HepG2 (cell line): ENCODE measurements around the gene PAIP2. TPM values are rescaled to one million over a fixed set of nuclear protein-coding genes. Genes with fewer than 3 reads are reported as not detected.

Experiments
- ATAD3A ChIP-seq: sonication (generic); formaldehyde crosslinking; IDR thresholded peaks from 2 replicates; pipeline ENCODE4 v1.4.0; 2020; ENCODE audit warnings: missing genetic modification reagents
- EEA1 ChIP-seq: sonication (generic); formaldehyde crosslinking; IDR thresholded peaks from 2 replicates; pipeline ENCODE4 v1.5.1; 2020; ENCODE audit warnings: mild to moderate bottlenecking, missing genetic modification reagents, borderline replicate concordance
- EP300 ChIP-seq, 3 experiments: sonication (generic) in 1 of 3; formaldehyde crosslinking in 1 of 3; IDR thresholded peaks; 2 replicates each; pipeline versions ENCODE4 v1.5.1 to v1.6.1; 2011 to 2020; ENCODE audit warnings: low read depth in 2 of 3, low read length in 2 of 3, borderline replicate concordance in 1 of 3, improper control_type of control experiment in 1 of 3, mild to moderate bottlenecking in 1 of 3, missing genetic modification reagents in 1 of 3, moderate library complexity in 1 of 3
- GABPA ChIP-seq, 2 experiments: IDR thresholded peaks; 2 replicates each; pipeline ENCODE4 v1.6.1; 2011 to 2016; ENCODE audit warnings: low read depth in 2 of 2, low read length in 1 of 2, missing biosample characterization in 1 of 2, missing genetic modification characterization in 1 of 2
- KLF13 ChIP-seq: sonication (generic); formaldehyde crosslinking; IDR thresholded peaks from 2 replicates; pipeline ENCODE4 v1.4.0; 2020; ENCODE audit warnings: mild to moderate bottlenecking, missing genetic modification reagents
- RAD51 ChIP-seq: fragments of 450-650 bp; IDR thresholded peaks from 2 replicates; pipeline ENCODE4 v1.6.1; 2016; ENCODE audit warnings: borderline replicate concordance
- SAP130 ChIP-seq: IDR thresholded peaks from 2 replicates; pipeline ENCODE4 v1.6.1; 2016; ENCODE audit warnings: low read depth
- THAP11 ChIP-seq: IDR thresholded peaks from 2 replicates; pipeline ENCODE4 v1.6.1; 2016; ENCODE audit warnings: missing biosample characterization, missing genetic modification reagents
- polyA plus RNA-seq, 8 experiments: library from polyadenylated mRNA; depleted of rRNA in 3 of 8; stranded (reverse) in 7 of 8; unstranded in 1 of 8; fragments of >200 nt; fragmentation: Illumina TruSeq in 4 of 8; extraction: Trizol in 4 of 8; gene quantifications; 2 replicates each; pipeline versions ENCODE4 v1.2.1 to v1.2.3, GENCODE V29; 2011 to 2016; ENCODE audit warnings: low read depth in 4 of 8, missing spikeins in 1 of 8, mixed read lengths in 1 of 8; ENCODE audit not compliant: insufficient read depth in 1 of 8
- total RNA-seq, 5 experiments: library from RNA; depleted of rRNA; stranded (reverse); fragments of >200 nt; fragmentation: Illumina TruSeq; extraction: Trizol; gene quantifications; 2 replicates each; pipeline ENCODE4 v1.2.3, GENCODE V29; 2016; ENCODE audit warnings: low read depth in 1 of 5
- TF ChIP-seq, protein P1 (sequence below), 2 experiments: sonication (generic) in 1 of 2; formaldehyde crosslinking in 1 of 2; IDR thresholded peaks; 2 replicates each; pipeline versions ENCODE4 v1.6.1 to v1.9.0; 2014 to 2022; ENCODE audit warnings: antibody characterized with exemption in 1 of 2, borderline replicate concordance in 1 of 2, inconsistent platforms in 1 of 2, low read depth in 1 of 2, missing genetic modification reagents in 1 of 2
- TF ChIP-seq, protein P2 (sequence below): sonication (generic); formaldehyde crosslinking; IDR thresholded peaks from 2 replicates; pipeline ENCODE4 v1.8.1; 2023; ENCODE audit warnings: mild to moderate bottlenecking, moderate library complexity, missing genetic modification reagents
- TF ChIP-seq, protein P3 (sequence below): sonication (generic); formaldehyde crosslinking; IDR thresholded peaks from 2 replicates; pipeline ENCODE4 v1.4.0; 2020; ENCODE audit warnings: mild to moderate bottlenecking, missing genetic modification reagents, borderline replicate concordance
- TF ChIP-seq, protein P4 (sequence below): IDR thresholded peaks from 2 replicates; pipeline ENCODE4 v1.6.1; 2016
- TF ChIP-seq, protein P5 (sequence below): IDR thresholded peaks from 2 replicates; pipeline ENCODE4 v1.6.1; 2016; ENCODE audit warnings: mild to moderate bottlenecking, missing biosample characterization, missing genetic modification reagents

The PAIP2 gene
- total and polyA plus RNA-seq, 2 of the 13 experiments (the other 11 are each of a cell fraction or from before 2014, with no cell fraction given), result 61.5 to 76.3 TPM

DNA sequence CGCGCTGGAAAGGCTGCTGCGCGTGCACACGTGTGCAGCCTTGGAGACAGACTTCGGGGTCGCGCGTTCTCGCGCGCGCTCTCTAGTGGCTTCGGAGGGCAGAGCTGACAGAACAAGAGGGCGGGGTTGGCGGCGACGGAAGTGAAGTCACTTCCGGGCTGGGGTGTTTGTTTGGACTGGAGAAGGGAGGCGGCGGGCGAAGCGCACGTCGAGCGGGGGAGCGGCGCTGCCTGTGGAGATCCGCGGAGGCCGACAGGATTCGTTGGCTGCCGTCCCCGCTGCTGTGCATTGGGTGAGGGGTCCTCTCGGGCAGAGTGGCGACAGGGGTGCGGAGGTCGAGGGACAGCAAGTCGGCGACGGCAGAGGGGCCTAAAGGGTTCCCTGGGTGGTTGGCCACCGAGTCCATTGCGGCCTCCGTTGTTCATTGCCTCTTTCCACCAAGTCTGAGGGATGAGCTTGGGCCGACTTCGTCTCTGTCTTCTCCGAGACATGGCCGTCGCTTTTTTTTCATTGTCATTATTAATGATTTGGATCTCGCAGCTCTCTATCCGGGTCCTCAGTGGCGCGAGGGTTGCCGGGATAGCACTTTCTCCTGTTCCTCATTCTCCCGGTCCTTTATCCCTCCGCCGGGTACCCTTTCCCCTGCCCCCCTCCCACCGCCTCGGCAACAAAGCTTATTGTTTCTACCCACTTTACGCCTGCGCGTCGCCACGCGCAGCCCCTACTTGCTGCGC is at the start of gene PAIP2 (continued):
- TF ChIP-seq, protein P1, sequence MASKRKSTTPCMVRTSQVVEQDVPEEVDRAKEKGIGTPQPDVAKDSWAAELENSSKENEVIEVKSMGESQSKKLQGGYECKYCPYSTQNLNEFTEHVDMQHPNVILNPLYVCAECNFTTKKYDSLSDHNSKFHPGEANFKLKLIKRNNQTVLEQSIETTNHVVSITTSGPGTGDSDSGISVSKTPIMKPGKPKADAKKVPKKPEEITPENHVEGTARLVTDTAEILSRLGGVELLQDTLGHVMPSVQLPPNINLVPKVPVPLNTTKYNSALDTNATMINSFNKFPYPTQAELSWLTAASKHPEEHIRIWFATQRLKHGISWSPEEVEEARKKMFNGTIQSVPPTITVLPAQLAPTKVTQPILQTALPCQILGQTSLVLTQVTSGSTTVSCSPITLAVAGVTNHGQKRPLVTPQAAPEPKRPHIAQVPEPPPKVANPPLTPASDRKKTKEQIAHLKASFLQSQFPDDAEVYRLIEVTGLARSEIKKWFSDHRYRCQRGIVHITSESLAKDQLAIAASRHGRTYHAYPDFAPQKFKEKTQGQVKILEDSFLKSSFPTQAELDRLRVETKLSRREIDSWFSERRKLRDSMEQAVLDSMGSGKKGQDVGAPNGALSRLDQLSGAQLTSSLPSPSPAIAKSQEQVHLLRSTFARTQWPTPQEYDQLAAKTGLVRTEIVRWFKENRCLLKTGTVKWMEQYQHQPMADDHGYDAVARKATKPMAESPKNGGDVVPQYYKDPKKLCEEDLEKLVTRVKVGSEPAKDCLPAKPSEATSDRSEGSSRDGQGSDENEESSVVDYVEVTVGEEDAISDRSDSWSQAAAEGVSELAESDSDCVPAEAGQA (IDR thresholded peaks at IDR 0.05; ENCODE audit: low read depth), result peak; percentile 78
- TF ChIP-seq, protein P1 (CRISPR knock-in tag; IDR thresholded peaks at IDR 0.05; ENCODE audit: borderline replicate concordance), result no peak
- TF ChIP-seq, protein P2, sequence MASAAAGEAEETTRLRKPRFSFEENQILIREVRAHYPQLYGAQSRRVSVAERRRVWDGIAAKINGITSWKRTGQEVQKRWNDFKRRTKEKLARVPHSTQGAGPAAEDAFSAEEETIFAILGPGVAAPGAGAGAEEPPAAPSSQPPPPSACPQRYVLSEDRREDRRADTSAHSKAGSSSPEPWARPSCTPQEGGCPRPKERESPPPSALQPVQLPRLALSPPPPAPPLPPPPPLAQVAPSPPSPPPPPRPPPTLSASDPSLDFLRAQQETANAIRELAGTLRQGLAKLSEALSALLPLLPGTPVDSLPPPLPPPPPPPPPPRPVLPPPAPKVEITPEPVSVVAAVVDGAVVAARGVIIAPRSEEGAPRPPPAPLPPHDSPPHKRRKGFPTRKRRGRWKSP (CRISPR knock-in tag), result peak; percentile 70
- TF ChIP-seq, protein P3, sequence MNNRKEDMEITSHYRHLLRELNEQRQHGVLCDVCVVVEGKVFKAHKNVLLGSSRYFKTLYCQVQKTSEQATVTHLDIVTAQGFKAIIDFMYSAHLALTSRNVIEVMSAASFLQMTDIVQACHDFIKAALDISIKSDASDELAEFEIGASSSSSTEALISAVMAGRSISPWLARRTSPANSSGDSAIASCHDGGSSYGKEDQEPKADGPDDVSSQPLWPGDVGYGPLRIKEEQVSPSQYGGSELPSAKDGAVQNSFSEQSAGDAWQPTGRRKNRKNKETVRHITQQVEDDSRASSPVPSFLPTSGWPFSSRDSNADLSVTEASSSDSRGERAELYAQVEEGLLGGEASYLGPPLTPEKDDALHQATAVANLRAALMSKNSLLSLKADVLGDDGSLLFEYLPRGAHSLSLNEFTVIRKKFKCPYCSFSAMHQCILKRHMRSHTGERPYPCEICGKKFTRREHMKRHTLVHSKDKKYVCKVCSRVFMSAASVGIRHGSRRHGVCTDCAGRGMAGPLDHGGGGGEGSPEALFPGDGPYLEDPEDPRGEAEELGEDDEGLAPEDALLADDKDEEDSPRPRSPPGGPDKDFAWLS (CRISPR knock-in tag), result no peak
- TF ChIP-seq SAP130, result peak; percentile 90
- TF ChIP-seq THAP11, result peak; percentile 82
- TF ChIP-seq, protein P4, sequence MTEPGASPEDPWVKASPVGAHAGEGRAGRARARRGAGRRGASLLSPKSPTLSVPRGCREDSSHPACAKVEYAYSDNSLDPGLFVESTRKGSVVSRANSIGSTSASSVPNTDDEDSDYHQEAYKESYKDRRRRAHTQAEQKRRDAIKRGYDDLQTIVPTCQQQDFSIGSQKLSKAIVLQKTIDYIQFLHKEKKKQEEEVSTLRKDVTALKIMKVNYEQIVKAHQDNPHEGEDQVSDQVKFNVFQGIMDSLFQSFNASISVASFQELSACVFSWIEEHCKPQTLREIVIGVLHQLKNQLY (CRISPR knock-in tag), result no peak; the same call in 1 of the 2 replicates
- no peak for TF ChIP-seq RAD51
- TF ChIP-seq EP300 (IDR thresholded peaks at IDR 0.05; ENCODE audit: low read depth in 2 of 2, low read length in 2 of 2), result peak; percentile 39 to 49; a peak in 2 of 4 replicates
- no peak; the same call in 1 of the 2 replicates for TF ChIP-seq EP300 (CRISPR knock-in tag; IDR thresholded peaks at IDR 0.05; ENCODE audit: borderline replicate concordance)
- TF ChIP-seq GABPA (IDR thresholded peaks at IDR 0.05; ENCODE audit: low read depth, low read length), result peak; percentile 80
- peak; percentile 97 for TF ChIP-seq GABPA (CRISPR knock-in tag; IDR thresholded peaks at IDR 0.05; ENCODE audit: low read depth)
- TF ChIP-seq, protein P5, sequence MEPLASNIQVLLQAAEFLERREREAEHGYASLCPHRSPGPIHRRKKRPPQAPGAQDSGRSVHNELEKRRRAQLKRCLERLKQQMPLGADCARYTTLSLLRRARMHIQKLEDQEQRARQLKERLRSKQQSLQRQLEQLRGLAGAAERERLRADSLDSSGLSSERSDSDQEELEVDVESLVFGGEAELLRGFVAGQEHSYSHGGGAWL, result peak; percentile 79
- no peak for TF ChIP-seq EEA1
- 0 out of 2 replicates have a peak, but pooled peaks have one; percentile 21 for TF ChIP-seq ATAD3A
- no peak; the same call in 1 of the 2 replicates for TF ChIP-seq KLF13 (CRISPR knock-in tag)
